ENCODE results near the gene PAK6. TPM values are rescaled to one million over a fixed set of nuclear protein-coding genes. Genes with fewer than 3 reads are reported as not detected.

The PAK6 gene
- total RNA-seq, 4 donors from 2014 or later = 2.3 to 5.0 (median 3.3) TPM; not detected in 1

- Histone ChIP-seq H3K27ac (no peak overlapping the region), H3K9me3 (no peaks in the 10 kb centered on the region), H3K4me3 (no peak overlapping the region), H3K36me3 (no peaks in the 10 kb centered on the region), H3K27me3 (no peaks in the 10 kb centered on the region), H3K4me1 (no peaks in the 10 kb centered on the region)
- DNase-seq = no peak
- intact Hi-C loops (cut with DNase I; ENCODE audit: low total_unique reads) = no loop called here
- no peak for TF ChIP-seq POLR2A (IDR thresholded peaks at IDR 0.05)
- TF ChIP-seq, protein P1, sequence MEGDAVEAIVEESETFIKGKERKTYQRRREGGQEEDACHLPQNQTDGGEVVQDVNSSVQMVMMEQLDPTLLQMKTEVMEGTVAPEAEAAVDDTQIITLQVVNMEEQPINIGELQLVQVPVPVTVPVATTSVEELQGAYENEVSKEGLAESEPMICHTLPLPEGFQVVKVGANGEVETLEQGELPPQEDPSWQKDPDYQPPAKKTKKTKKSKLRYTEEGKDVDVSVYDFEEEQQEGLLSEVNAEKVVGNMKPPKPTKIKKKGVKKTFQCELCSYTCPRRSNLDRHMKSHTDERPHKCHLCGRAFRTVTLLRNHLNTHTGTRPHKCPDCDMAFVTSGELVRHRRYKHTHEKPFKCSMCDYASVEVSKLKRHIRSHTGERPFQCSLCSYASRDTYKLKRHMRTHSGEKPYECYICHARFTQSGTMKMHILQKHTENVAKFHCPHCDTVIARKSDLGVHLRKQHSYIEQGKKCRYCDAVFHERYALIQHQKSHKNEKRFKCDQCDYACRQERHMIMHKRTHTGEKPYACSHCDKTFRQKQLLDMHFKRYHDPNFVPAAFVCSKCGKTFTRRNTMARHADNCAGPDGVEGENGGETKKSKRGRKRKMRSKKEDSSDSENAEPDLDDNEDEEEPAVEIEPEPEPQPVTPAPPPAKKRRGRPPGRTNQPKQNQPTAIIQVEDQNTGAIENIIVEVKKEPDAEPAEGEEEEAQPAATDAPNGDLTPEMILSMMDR (IDR thresholded peaks at IDR 0.05) = no peak
Observed at GRCh38 chr15:40301467-40302179, 62.8 kb downstream of the PAK6 start.

- intact Hi-C loops (cut with DNase I; ENCODE audit: low total_unique reads) = no loop called here
- TF ChIP-seq POLR2A (IDR thresholded peaks at IDR 0.05) = no peak
- TF ChIP-seq, protein P1 (IDR thresholded peaks at IDR 0.05) = no peak
- Histone ChIP-seq H3K36me3 (no peaks in the 10 kb centered on the region), H3K27me3 (no peaks in the 10 kb centered on the region), H3K4me3 (no peak overlapping the region), H3K27ac (no peak overlapping the region), H3K9me3 (no peaks in the 10 kb centered on the region), H3K4me1 (no peaks in the 10 kb centered on the region)
- no peak for DNase-seq
Observed at GRCh38 chr15:40302288-40302886, 63.5 kb downstream of the PAK6 start.

GRCh38 chr15:40302981-40303380, 64.1 kb downstream of the PAK6 start:
- intact Hi-C loops (cut with DNase I; ENCODE audit: low total_unique reads) = no loop called here
- H3K36me3 ChIP-seq = no peaks in the 10 kb centered on the region
- DNase-seq = no peak
- H3K4me1 ChIP-seq = no peaks in the 10 kb centered on the region
- H3K27ac ChIP-seq = no peak overlapping the region
- H3K27me3 ChIP-seq = no peaks in the 10 kb centered on the region
- TF ChIP-seq, protein P1 (IDR thresholded peaks at IDR 0.05) = no peak
- no peak for TF ChIP-seq POLR2A (IDR thresholded peaks at IDR 0.05)
- no peaks in the 10 kb centered on the region for H3K9me3 ChIP-seq
- no peak overlapping the region for H3K4me3 ChIP-seq

DNA sequence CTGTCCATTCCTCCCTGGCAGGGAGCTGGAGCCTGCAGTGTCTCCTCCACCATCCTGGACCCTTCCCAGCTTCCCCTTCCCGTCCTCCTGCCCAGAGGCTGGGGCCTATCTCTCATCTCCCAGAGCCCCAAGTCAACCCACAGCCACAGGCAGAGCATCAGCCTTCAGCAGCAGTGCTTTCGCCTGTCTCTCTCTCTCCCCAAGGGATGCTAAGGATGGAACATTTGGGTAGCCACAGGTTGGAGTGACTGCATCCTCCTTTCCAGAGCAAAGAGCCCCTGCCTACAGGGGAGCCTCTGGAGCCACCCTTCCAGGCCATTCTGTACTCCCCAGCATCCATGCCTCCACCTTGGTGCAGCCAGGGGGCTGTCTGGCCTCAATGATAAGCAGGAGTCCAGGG, 64.7 kb downstream of the PAK6 start:
- TF ChIP-seq, protein P1 (IDR thresholded peaks at IDR 0.05) = no peak
- no peak for TF ChIP-seq POLR2A (IDR thresholded peaks at IDR 0.05)

DNA sequence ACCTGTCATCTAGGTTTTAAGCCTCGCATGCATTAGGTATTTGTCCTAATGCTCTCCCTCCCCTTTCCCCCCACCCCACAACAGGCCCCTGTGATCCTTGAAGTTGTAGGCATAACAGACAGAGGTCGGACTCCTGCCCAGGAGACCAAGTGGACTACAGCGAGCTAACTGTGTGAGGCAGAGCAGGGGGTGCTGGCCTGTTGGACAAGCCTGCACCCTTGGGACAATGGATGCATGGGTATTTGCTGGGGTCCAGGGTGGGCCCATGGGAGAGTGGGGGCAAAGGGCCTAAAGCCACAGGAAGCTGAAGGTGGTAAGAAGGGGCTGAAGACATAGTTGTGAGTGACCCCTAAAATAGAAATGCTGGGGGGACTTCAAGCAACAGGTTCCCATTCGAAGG, 66.4 kb downstream of the PAK6 start:
- intact Hi-C loops (cut with DNase I; ENCODE audit: low total_unique reads) = no loop called here
- no peak for DNase-seq

More for the DNA sequence above, 64.7 kb downstream of the PAK6 start:
- no peaks in the 10 kb centered on the region for H3K27me3 ChIP-seq
- H3K4me1 ChIP-seq = no peaks in the 10 kb centered on the region
- H3K9me3 ChIP-seq = no peaks in the 10 kb centered on the region
- H3K4me3 ChIP-seq = no peak overlapping the region
- no peak for DNase-seq
- H3K27ac ChIP-seq = no peak overlapping the region
- no peaks in the 10 kb centered on the region for H3K36me3 ChIP-seq
- intact Hi-C loops (cut with DNase I; ENCODE audit: low total_unique reads) = no loop called here

More for the DNA sequence above, 66.4 kb downstream of the PAK6 start:
- TF ChIP-seq, protein P1 (IDR thresholded peaks at IDR 0.05) = no peak
- TF ChIP-seq POLR2A (IDR thresholded peaks at IDR 0.05) = no peak
- H3K9me3 ChIP-seq = no peaks in the 10 kb centered on the region
- H3K4me3 ChIP-seq = no peak overlapping the region
- H3K4me1 ChIP-seq = no peaks in the 10 kb centered on the region
- no peaks in the 10 kb centered on the region for H3K27me3 ChIP-seq
- H3K36me3 ChIP-seq = no peaks in the 10 kb centered on the region
- no peak overlapping the region for H3K27ac ChIP-seq
